HG03558 (cell line): ENCODE data around the gene TLE1.

Experiments
- ATAC-seq: cut with Tn5 transposase; IDR thresholded peaks from one replicate; pipeline ENCODE4 v1.9.1; 2021; ENCODE audit warnings: moderate number of reproducible peaks; ENCODE audit not compliant: unreplicated experiment; ENCODE audit errors: extremely low read depth

TLE1 gene

GRCh38 chr9:81559709-81560108 lies 129.6 kb downstream of the TLE1 start:
- ATAC-seq: no peak

- no peak for ATAC-seq
These were observed 130.2 kb downstream of the TLE1 start for GRCh38 chr9:81559197-81559596.

GRCh38 chr9:81558091-81558830 lies 131.1 kb downstream of the TLE1 start:
- no peak for ATAC-seq

- no peak for ATAC-seq
These were observed 131.8 kb downstream of the TLE1 start for GRCh38 chr9:81557452-81558090.

GRCh38 chr9:81556923-81557322 lies 132.4 kb downstream of the TLE1 start:
- no peak for ATAC-seq

- ATAC-seq: no peak
These were observed 136.8 kb downstream of the TLE1 start for GRCh38 chr9:81552581-81552991.

GRCh38 chr9:81550207-81550583 lies 139.2 kb downstream of the TLE1 start:
- no peak for ATAC-seq

- ATAC-seq: no peak
These were observed 139.7 kb downstream of the TLE1 start for GRCh38 chr9:81549500-81550206.

- ATAC-seq: no peak
These were observed 140.4 kb downstream of the TLE1 start for GRCh38 chr9:81548911-81549310.

- ATAC-seq: no peak
These were observed 142.9 kb downstream of the TLE1 start for GRCh38 chr9:81546489-81546888.

GRCh38 chr9:81543695-81544094 lies 145.7 kb downstream of the TLE1 start:
- ATAC-seq: no peak

GRCh38 chr9:81542118-81542889 lies 147.0 kb downstream of the TLE1 start:
- no peak for ATAC-seq

GRCh38 chr9:81540142-81540710 lies 149.1 kb downstream of the TLE1 start:
- no peak for ATAC-seq

- no peak for ATAC-seq
These were observed 150.0 kb downstream of the TLE1 start for GRCh38 chr9:81539317-81539716.

GRCh38 chr9:81538890-81539289 lies 150.5 kb downstream of the TLE1 start:
- no peak for ATAC-seq

- no peak for ATAC-seq
These were observed 151.4 kb downstream of the TLE1 start for GRCh38 chr9:81537964-81538363.

GRCh38 chr9:81536242-81537025 lies 152.9 kb downstream of the TLE1 start:
- ATAC-seq: no peak

GRCh38 chr9:81535542-81536241 lies 153.7 kb downstream of the TLE1 start:
- ATAC-seq: no peak
